ENCODE results near the gene ALKBH4.
"Not testable (repeated sequence)": the region's sequence is repeated elsewhere in the genome, so short reads cannot be mapped to it uniquely, and the experiment has no call there.

Gene ALKBH4

DNA sequence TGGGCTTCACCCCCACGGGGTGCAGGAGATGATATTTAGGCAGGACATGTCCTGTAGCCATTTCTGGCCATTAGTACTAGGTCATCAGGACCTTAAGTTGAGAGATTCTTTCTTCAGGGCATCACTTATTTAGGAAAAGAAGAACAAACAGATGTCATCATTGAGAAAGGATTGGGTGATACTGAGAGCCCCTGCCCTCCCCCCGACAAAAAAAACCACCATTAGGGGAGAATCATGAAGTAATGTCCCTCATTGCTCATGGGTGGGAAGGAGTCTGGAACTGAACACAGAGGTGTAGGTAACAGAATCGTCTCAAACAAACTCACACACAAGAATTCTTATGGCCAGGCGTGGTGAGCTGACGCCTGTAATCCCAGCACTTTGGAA lies 37.7 kb downstream of the ALKBH4 start:
- no peak for DNase-seq (ENCODE audit: low read depth)

DNA sequence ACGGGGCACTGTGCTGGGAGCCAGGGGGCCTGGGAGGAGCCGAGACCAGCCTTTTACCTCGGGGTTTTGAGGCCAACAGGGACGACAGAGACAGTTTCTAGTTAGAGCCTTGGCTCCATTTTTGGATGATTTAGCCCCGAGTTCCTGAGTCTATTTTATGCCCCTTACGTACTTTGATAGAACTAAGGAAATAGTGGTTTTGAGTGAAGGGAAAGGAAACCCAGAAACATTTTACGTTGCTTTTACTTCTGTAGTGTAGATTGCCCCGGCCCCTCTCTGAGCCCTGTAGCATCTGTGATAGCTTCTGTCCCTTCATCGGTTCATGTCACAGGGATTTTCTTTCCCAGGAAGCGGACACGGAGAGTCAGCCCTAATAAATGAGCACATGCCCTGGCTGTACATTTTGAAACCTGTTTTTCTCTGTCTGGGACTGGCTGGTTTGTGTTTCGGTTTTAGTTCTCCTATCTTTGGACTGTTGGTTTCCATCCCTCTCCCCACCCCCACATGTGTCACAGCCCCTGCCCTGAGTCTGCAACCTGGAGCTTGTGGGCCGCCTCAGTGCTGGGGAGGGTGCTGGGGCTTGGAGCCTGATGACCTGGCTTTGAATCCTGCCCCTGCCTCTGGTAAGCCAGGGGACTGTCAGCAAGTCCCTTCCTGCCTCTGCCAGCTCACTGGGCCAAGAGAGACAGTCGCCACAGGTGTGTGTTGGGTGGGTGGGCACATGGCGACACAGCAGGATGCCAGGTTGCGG lies 38.2 kb downstream of the ALKBH4 start:
- no peak for DNase-seq (ENCODE audit: low read depth)

DNA sequence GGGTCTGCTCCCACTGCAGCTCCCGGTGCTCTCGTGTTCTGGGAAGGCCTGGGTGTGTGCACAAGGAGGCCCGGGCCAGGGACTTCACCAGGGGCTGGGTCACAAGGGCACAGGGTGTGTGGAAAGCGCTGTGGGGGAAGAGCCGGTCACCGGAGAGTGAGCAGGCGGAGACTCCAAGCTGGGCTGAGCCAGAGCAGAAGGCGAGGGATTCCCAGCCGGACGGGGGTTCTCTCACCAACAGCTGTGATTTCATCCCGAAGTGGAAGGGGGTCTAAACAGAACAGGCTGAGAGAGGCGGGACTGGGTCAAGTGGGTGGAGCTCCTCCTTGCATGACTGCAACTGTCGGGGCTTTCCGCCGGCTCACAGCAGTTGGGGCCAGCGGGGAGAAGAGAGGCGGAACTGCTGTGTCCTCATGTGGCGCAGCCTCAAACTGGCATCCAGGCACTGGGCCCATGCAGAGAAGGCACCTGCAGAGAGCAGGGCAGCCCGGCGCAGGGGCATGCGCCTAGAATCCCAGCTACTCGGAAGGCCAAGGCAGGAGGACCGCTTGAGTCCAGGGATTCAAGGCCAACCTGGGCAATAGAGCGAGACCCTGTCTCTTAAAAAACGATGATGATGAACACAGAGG lies 38.9 kb downstream of the ALKBH4 start:
- no peak for DNase-seq (ENCODE audit: low read depth)

DNA sequence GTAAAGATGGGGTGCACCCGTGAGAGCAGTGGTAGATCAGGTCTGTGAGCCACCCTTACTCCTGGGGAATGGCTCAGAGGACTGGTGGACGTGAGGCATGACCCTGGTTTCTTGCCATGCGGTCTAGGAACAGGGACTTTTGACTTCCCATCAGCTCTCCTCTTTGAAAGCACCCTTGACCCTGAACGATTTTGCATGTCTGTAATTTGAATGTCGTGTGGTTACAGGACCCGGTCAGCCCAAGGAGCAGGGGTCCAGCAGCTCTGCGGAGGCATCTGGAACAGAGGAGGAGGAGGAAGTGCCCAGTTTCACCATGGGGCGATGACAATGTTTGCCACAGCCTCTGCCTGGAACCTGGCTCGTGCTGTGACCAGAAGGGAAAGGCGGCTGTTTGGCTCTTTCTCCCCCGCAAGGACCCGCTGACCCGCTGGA lies 39.9 kb downstream of the ALKBH4 start:
- DNase-seq (ENCODE audit: low read depth): no peak

DNA sequence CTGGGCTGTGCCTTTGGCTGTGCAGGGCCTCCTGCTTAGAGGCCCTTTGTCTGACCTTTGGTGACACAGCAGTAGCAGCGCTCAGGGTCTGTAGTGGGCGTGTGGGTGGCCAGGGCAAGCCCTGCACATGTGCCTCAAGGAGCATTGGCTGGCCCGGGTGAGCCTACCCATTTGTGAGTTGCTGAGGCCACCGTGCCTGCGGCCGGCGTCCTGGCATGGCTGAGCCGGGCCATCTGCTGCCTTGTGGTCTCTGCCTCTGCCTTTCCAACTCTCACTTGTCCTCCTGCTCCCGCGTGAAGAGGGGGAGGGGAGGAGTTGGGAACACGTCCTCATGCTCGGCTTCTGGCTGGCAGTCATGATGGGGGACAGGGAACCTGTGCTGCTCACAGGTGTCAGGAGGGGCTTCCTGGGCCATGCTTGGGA lies 40.5 kb downstream of the ALKBH4 start:
- no peak for DNase-seq (ENCODE audit: low read depth)

DNA sequence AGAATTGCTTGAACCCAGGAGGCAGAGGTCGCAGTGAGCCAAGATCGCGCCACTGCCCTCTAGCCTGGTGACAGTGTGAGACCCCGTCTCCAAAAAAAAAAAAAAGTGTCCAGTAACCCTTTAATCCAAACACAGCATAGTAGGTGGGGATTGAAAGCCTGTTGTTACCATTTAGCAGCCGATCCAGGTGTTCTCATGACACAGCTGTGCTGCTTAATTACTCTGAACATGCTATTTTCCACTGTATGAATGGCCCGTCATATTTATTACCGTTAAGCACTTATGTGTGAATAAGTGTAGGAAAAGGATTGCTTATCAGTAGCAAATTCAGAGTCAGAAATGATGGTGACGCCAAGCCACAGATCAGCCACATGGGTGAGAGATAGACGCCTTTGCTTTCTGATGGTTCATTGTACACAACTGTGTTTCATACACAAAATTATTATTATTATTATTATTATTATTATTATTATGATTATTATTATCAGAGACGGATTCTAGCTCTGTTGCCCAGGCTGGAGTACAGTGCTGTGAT lies 42.9 kb downstream of the ALKBH4 start:
- DNase-seq (ENCODE audit: low read depth): no peak

DNA sequence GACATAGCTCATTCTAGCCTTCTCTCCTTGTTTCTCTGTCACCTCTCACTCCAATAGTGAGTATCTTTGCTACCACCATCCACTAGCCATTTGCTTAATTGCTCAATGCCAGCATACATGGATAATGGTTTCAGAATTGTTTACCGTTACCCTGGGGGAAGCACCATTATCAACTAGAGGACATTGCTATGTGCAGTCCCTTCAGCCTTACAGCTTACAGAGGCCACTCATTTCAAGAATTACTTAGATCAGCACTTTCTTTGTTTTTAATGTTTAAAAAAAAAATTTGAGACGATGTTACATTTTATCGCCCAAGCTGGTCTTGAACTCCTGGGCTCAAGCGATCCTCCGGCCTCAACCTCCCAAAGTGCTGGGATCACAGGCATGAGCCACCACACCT lies 46.1 kb downstream of the ALKBH4 start:
- no peak for DNase-seq (ENCODE audit: low read depth)

DNA sequence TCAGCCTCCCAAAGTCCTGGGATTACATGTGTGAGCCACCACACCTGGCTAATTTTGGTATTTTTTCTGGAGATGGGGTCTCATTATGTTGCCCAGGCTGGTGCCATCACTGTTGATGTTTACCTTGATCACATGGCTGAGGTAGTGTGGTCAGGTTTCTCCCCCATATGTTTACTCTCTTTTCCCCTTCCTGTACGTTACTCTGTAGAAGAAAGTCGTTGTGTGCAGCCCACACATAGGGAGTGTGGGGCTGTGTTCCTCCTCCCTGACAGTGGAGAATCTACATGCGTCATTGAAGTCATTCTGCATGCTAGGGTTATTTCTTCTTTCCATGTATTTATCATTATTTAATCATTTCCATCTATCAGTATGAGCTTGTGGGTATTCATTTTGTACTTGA lies 47.6 kb downstream of the ALKBH4 start:
- no peak for DNase-seq (ENCODE audit: low read depth)

DNA sequence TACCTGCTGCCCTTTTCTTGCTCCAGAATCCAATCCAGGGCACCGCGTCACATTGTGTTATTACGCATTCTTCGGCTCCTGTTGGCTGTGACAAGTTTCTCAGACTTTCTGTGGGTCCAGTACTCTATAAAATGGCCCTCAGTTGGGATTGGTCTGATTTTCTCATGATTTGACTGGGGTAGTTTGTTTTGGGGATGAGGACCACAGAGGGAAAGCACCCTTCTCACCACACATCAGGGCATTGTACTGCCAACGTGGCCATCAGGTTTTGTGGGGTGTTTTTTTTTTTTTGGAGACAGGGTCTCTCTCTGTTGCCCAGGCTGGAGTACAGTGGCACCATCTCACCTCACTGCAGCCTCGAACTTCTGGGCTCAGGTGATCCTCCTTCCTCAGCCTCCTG lies 48.3 kb downstream of the ALKBH4 start:
- DNase-seq (ENCODE audit: low read depth): no peak

DNA sequence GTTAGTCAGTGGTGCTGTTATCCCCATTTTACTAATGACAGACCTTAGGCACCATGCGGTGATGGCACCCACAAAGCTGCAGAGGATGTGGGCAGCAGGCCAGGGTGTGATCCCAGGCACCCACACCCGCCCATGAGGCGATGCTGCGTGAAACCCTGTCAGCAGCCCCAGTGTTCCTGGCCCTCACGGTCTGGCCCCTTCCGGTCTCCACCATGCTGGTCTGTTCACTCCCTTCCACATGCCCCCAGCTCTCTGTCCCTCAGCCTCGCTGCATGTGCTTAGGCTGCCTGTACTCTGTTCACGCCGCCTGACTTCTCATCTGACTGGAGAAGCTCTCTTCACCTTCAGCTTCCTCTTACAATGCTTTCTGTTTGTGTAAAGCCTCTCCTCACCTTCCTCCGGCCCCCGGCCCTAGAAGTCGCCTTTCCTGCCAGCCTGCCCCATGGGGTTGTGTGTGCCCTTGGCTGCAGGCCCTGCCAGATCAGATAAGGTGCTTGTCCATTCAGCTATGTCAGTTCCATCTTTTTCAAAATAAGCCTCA lies 48.9 kb downstream of the ALKBH4 start:
- no peak for DNase-seq (ENCODE audit: low read depth)

DNA sequence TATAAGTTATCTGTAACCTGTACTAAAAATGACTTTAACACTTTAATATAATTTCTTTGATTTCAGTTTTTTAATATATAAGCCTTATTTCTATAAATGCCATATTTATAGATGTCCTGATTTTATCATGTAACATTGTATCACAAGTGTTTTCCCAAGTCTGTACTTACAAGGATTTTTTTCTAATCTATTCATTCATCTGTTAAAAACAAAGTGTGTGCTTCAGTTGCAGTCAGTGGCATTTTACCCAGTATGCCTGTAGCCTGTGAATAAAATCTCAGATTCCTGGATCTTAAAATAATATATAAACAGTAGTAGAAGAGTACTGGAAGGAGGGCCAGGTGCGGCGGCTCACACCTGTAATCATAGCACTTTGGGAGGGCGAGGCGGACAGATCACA lies 51.1 kb downstream of the ALKBH4 start:
- no peak for DNase-seq (ENCODE audit: low read depth)

DNA sequence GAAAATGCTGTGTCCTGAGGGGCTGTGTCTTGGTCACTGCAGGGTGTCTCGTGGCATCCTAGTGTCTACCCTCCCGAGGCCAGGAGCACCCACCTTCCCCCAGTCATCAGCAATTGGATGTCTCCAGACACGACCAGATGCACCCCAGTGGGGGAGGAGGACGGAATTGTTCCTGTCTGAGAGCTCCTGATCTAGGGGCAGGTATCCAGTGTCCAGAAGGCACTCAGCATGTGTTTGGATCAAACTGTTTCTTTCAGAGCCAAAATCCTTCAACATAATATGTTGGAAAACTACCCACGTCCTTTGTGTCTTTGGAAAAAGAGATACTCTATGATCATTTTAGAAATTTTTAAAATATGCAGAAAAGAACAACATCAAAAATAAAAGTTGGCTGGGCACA lies 51.6 kb downstream of the ALKBH4 start:
- DNase-seq (ENCODE audit: low read depth): no peak

DNA sequence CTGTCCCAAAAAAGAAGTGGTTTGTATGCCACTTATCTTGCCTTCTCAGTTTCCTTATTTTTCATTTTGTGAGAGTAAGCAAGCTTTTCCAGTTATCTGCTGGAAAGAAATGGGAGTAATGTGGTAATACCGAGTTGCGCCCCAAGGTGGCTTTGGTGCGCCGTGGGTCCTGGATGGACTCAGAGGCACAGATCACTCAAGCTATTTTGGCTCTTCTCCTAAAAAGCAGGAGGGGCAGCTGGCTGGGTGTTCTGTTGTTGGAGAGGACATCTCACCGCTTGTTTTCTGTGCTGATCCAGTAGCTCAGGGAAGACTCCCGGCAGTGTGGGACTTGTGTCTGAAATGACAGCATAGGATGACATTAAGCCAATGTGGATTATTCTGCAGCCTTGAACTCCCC lies 52.1 kb downstream of the ALKBH4 start:
- DNase-seq (ENCODE audit: low read depth): peak; percentile 46

DNA sequence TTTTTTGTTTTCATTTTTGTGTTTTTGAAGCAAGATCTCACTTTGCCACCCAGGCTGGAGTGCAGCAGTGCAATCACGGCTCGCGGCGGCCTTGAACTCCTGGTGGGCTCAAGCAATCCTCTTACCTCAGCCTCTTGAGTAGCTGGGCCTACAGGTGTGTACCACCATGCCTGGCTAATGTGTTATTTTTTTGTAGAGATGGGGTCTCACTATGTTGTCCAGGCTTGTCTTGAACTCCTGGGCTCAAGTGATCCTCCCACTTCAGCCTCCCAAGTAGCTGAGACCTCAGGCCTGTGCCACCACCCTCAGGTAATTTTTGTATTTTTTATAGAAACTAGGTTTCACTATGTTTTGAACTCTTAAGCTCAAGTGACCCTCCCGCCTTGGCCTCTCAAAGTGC lies 53.7 kb downstream of the ALKBH4 start:
- DNase-seq (ENCODE audit: low read depth): no peak

DNA sequence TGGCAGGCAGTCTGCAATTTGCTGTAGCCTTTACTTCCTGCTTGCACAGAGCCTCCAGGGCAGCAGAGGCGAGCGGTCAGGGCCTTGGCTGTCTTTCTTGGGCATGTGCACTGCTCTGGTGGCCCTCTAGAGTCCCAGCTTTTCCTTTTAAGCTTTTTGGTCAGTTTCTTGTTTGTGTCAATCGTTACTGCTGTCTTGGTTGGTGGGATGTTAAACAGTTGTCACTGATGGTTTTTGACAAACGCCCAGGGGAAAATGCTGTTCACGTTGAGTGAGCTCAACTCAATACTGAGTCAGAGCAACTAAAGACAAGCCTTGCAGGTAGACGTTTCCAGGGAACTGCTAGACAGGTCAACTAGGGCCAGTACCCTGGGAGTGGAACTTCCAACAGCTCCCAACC lies 54.5 kb downstream of the ALKBH4 start:
- DNase-seq (ENCODE audit: low read depth): no peak

DNA sequence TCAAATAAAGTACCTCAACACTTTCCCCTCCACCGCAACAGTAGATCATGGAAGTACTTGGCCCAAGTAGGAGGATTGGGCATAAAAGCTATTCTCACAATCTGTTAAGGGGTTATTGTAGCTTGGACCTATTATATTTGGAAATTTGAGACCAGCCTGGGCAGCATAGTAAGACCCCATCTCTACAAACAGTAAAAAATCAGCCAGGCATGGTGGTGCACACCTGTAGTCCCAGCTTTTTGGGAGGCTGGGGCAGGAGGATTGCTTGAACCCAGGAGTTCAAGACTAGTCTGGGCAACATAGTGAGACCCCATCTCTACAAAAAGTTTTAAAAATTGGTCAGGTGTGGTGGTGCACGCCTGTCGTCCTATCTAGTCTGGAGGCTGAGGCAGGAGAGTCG lies 55.3 kb downstream of the ALKBH4 start:
- DNase-seq (ENCODE audit: low read depth): no peak

DNA sequence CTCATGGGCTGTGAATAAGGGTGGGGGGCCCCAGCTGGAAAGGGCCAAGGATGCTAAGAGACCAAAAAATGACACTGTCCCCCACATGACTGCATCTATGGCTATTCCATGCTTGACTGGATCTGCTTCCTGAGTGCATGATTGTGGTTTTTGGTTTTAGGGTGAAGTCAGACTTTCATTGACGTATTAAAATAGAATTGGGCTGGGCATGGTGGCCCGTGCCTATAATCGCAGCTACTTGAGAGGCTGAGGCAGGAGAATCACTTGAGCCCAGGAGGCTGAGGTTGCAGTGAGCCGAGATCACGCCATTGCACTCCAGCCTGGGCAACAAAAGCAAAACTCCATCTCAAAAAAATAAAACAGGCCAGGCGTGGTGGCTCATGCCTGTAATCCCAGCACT lies 56.1 kb downstream of the ALKBH4 start:
- DNase-seq (ENCODE audit: low read depth): not testable (repeated sequence)

DNA sequence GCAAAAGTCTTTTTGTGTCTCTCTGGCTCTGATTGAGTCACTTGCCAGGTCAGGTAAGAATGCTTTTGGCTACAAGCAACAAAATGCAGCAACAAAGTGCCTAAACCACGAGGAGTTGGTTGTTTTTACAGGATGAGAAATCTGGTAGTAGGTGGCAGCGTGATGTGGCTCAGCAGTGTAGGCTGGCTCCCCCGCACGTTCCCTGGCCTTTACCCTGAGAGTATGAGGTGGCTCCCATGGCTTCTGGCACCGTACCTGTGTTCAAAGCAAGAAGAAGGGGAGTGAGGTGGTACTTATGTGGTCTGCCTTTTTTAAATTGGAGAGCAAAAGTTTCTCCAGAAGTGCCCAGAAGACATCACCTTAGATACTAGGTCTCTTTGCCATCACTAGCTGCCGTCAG lies 56.8 kb downstream of the ALKBH4 start:
- DNase-seq (ENCODE audit: low read depth): no peak

Data from ELR (cell line).